Fibroblast of villous mesenchyme (primary cell): ENCODE measurements around the gene PLA2G4A. TPM values are rescaled to one million over a fixed set of nuclear protein-coding genes. Genes with fewer than 3 reads are reported as not detected.

Experiments
- DNase-seq: peaks from one replicate; pipeline ENCODE4 v3.0.0-alpha.2; 2010; ENCODE audit warnings: low read depth
- H3K4me3 ChIP-seq: 2 replicates; pipeline ENCODE4 v1.5.1; 2011; ENCODE audit warnings: low read depth, mild to moderate bottlenecking, low read length
- CTCF ChIP-seq: IDR thresholded peaks from 2 replicates; pipeline ENCODE4 v1.5.1; 2012; ENCODE audit warnings: low read depth, mild to moderate bottlenecking, low read length; ENCODE audit not compliant: insufficient read depth
- total RNA-seq: library from RNA; depleted of rRNA; stranded (reverse); fragments of >200 nt; gene quantifications from 2 replicates; pipeline ENCODE4 v1.2.3, GENCODE V29; 2012

Gene PLA2G4A
- total RNA-seq, 1 donor: 12.1 TPM

DNA sequence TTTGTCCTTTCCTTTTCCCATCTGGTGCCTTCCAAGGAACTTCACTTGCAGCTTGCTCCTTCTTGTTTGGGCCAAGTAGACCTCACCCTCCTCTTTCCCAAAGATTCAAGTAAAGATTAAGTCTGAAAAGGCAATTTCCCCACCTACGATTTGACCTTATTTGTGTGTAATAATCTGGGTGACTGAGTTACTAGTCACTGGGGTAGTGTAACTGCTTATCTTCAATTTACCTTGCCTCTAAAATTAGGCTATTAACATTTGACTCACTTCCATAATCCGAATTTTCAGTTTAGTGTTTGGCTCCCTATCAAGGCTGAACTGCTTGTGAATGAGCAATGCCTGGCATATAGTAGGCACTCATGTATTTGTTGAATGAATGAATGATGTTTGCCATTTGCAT lies 59.6 kb downstream of the PLA2G4A start:
- no peak for TF ChIP-seq CTCF
- H3K4me3 ChIP-seq: no peak overlapping the region
- DNase-seq: no peak

- no peak overlapping the region for H3K4me3 ChIP-seq
- no peak for DNase-seq
- no peak for TF ChIP-seq CTCF
Observed at GRCh38 chr1:186892936-186893335, 64.2 kb downstream of the PLA2G4A start.

- DNase-seq: peak; percentile 41
- TF ChIP-seq CTCF: no peak
- H3K4me3 ChIP-seq: no peak overlapping the region
Observed at GRCh38 chr1:186894415-186894814, 65.7 kb downstream of the PLA2G4A start.

GRCh38 chr1:186896211-186896610 lies 67.5 kb downstream of the PLA2G4A start:
- peak; percentile 26 for DNase-seq
- no peak overlapping the region for H3K4me3 ChIP-seq
- TF ChIP-seq CTCF: no peak

DNA sequence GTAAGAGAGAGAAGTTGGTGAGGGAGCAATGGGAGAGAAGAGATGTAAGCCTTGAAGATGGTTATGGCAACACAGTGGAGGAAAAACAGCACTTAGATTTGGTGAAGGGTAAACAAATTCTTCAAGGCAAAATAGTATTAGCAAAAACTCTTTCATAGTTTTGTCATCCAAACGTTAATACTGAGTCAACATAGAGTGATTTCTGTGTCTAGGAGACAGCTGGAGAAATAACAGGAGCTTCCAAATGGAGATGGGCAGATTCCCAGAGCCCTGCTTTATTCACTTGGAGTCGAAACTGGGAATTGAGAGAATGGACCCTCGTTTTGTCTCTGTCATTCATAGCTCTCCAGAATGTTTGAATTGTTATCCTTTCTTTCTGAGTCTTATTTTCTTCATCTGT lies 68.3 kb downstream of the PLA2G4A start:
- DNase-seq: no peak
- no peak for TF ChIP-seq CTCF
- H3K4me3 ChIP-seq: no peak overlapping the region

DNA sequence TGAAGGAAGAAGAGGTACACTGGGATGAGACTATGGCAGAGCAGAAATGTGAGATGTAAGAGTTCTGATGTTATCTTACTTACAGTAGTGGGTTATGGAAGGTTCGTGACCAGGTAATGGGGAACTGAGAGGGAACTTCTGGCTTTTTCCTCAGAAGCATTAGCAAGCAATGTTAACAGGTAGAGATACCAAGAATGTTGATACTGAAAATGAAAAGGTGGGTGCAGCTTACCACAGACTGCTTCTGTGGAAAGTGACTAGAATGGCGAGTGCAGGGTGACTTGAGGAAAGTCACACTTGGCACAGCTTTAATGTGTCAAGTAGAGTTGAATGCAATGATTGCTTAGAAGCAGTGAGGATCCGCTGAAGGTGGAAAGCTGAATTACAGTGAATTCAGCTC lies 70.8 kb downstream of the PLA2G4A start:
- H3K4me3 ChIP-seq: no peak overlapping the region
- TF ChIP-seq CTCF: no peak
- DNase-seq: no peak

DNA sequence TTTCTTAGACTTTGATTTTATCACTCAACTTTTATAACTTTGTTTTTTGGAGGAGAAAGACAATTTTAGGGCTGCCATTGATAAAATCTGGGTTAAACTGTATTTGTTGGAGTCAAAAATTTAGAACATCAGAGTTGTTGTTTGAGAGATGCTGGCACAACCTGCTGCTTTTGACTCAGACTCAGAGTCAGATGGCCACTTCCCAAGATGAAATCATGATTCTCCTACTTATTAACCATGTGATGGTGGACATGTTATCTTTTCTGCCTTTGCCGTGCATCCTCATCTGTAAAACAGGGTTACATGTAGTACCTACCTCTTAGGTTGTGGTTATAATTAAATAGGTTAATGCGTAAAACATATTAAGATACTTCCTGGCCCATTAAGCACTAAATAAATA lies 71.2 kb downstream of the PLA2G4A start:
- no peak for TF ChIP-seq CTCF

More for the DNA sequence above, 71.2 kb downstream of the PLA2G4A start:
- H3K4me3 ChIP-seq: no peak overlapping the region
- DNase-seq: no peak
